ENCODE results near the gene LINC00632. TPM values are rescaled to one million over a fixed set of nuclear protein-coding genes. Genes with fewer than 3 reads are reported as not detected.
"Not testable (repeated sequence)": the region's sequence is repeated elsewhere in the genome, so short reads cannot be mapped to it uniquely, and the experiment has no call there.

Gene LINC00632
- 100 to 1,000 TPM; 161 to 200 TPM for total RNA-seq

DNA sequence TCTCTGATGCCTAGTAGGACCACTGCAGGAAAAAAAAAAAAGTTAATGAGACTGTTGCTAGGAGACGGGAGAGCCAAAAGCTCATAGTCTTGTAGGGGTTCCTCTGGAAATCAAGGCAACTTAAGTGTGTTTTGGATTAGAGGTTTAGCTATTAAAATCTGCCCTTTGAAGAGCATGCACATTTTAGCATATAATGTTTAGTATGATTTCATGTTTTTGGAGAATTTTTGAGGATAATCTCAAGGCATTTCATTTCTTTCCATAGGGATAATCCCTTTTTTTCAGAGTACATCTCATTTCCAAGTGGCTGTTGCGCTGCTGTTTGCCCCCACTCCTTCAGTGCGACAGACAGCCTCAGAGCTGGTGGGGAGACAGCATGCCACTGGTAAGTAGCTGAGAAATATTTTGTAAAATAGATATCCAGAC is at the start of gene LINC00632:
Gene LINC00632, plus strand, starts transcription at position 339 of the 426 bp plus-strand sequence.
- no peak for TF ChIP-seq CTCF (IDR thresholded peaks at IDR 0.05)
- Histone ChIP-seq H3K27me3 (replicated peaks; ENCODE audit: insufficient read depth) (no peaks in the 10 kb centered on the region), H3K36me3 (no peaks in the 10 kb centered on the region), H3K27ac (no peak within 1 kb of the TSS), H3K4me3 (no peak within 1 kb of the TSS), H3K9me3 (no peaks in the 10 kb centered on the region), H3K4me1 (ENCODE audit: control insufficient read depth in 1 of 2, low read depth in 2 of 2) (no peaks in the 10 kb centered on the region)
- no peak for ATAC-seq (ENCODE audit: insufficient number of reproducible peaks, low FRiP score, low read depth)
- DNase-seq (ENCODE audit: low spot score) = no peak

DNA sequence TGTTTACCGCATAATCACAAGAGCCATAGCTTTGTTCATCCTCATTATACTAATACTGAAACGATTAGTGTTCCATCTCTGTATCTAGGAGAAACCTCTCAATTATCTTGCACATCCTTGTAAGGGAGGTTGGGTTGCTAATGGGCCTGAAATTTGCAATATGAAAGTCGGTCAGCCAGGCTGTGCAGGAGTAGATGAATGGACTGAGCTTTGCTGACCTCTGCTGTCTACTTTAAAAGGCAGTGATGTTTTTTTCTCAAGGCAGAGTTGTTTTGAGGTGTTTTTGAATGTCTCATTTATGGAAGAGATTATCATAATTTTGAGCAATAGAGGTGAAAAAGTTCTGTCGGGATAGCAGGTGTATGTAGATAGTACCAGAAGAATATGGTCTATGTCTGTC is 47.9 kb upstream of the LINC00632 start:
- no peak for TF ChIP-seq CTCF (IDR thresholded peaks at IDR 0.05)
- ATAC-seq (ENCODE audit: insufficient number of reproducible peaks, low FRiP score, low read depth) = no peak

GRCh38 chrX:140664939-140665338 is 44.6 kb upstream of the LINC00632 start:
- Histone ChIP-seq H3K27me3 (replicated peaks; ENCODE audit: insufficient read depth) (no peaks in the 10 kb centered on the region), H3K36me3 (no peaks in the 10 kb centered on the region), H3K4me1 (ENCODE audit: control insufficient read depth in 1 of 2, low read depth in 2 of 2) (no peaks in the 10 kb centered on the region), H3K4me3 (no peak overlapping the region), H3K27ac (no peak overlapping the region), H3K9me3 (no peaks in the 10 kb centered on the region)
- no peak for TF ChIP-seq CTCF (IDR thresholded peaks at IDR 0.05)
- no peak for DNase-seq (ENCODE audit: low spot score)
- no peak for ATAC-seq (ENCODE audit: insufficient number of reproducible peaks, low FRiP score, low read depth)

More for the DNA sequence above, 47.9 kb upstream of the LINC00632 start:
- Histone ChIP-seq H3K4me1 (ENCODE audit: control insufficient read depth in 1 of 2, low read depth in 2 of 2) (no peaks in the 10 kb centered on the region), H3K4me3 (no peak overlapping the region), H3K9me3 (no peaks in the 10 kb centered on the region), H3K27me3 (replicated peaks; ENCODE audit: insufficient read depth) (no peaks in the 10 kb centered on the region), H3K36me3 (no peaks in the 10 kb centered on the region), H3K27ac (no peak overlapping the region)
- DNase-seq (ENCODE audit: low spot score) = no peak

DNA sequence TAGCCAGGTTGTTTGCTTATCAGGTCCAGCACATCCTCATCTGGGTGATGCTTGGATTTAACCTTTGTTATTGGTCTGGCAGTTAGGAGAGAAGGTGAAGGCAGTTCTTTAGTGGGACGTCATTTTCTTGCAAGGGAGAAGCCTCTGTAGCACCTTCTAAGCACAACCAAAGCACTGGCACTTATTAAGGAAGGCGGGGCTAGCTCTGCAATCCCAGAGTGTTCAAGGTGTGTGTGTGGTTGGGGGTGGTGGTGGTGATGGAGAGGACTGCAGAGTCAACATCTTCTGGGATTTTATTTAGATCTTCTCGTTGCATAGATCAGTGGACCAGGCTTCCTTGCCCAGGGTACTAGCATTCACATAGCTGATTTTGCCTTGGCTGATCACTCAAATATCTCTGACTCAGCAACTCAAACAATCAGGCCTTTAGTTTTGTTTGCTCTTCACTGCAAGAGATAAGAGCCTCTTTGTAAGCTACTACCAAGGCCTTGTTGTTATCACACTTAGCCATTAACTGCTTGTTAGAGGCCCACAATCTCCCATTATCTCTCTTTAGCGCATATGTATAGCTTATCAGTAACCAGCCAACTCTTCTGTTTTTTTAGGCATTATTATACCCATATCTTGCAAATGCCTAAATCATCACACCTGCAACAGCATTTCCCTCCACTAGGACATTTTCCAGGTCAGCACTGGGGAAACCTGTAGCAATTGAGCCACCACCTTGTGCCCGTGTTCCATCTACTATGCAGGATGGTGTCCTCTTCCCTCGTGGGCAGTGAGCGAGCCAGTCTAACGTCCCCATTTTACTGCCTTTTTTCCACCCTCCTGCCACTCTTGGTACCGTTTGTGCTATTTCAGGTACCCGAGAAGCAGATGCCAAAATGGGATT is 36.5 kb upstream of the LINC00632 start:
- Histone ChIP-seq H3K27me3 (replicated peaks; ENCODE audit: insufficient read depth) (no peaks in the 10 kb centered on the region), H3K36me3 (no peaks in the 10 kb centered on the region), H3K9me3 (no peaks in the 10 kb centered on the region), H3K27ac (no peak overlapping the region), H3K4me1 (ENCODE audit: control insufficient read depth in 1 of 2, low read depth in 2 of 2) (no peaks in the 10 kb centered on the region), H3K4me3 (no peak overlapping the region)
- ATAC-seq (ENCODE audit: insufficient number of reproducible peaks, low FRiP score, low read depth) (no peak), DNase-seq (ENCODE audit: low spot score) (no peak)
- TF ChIP-seq CTCF (IDR thresholded peaks at IDR 0.05) = no peak

GRCh38 chrX:140687706-140688105 is 21.9 kb upstream of the LINC00632 start:
- no peak overlapping the region for H3K27ac ChIP-seq
- H3K36me3 ChIP-seq = no peaks in the 10 kb centered on the region
- DNase-seq (ENCODE audit: low spot score) = no peak
- no peak for TF ChIP-seq CTCF (IDR thresholded peaks at IDR 0.05)
- H3K4me1 ChIP-seq (ENCODE audit: control insufficient read depth in 1 of 2, low read depth in 2 of 2) = no peaks in the 10 kb centered on the region
- no peaks in the 10 kb centered on the region for H3K27me3 ChIP-seq (replicated peaks; ENCODE audit: insufficient read depth)
- no peaks in the 10 kb centered on the region for H3K9me3 ChIP-seq
- no peak overlapping the region for H3K4me3 ChIP-seq
- no peak for ATAC-seq (ENCODE audit: insufficient number of reproducible peaks, low FRiP score, low read depth)

GRCh38 chrX:140691596-140691995 is 18.0 kb upstream of the LINC00632 start:
- not testable (repeated sequence) for H3K4me3 ChIP-seq; H3K27ac ChIP-seq; H3K36me3 ChIP-seq; H3K4me1 ChIP-seq (ENCODE audit: control insufficient read depth in 1 of 2, low read depth in 2 of 2); H3K9me3 ChIP-seq; ATAC-seq (ENCODE audit: insufficient number of reproducible peaks, low FRiP score, low read depth); DNase-seq (ENCODE audit: low spot score); H3K27me3 ChIP-seq (replicated peaks; ENCODE audit: insufficient read depth)

All from thoracic aorta (tissue), 2 donors.